ENCODE measurements around the gene ABI1. TPM values are rescaled to one million over a fixed set of nuclear protein-coding genes. Genes with fewer than 3 reads are reported as not detected.

Gene ABI1
- total RNA-seq (2012; rRNA removed) (60.8 and 71.3 TPM in 2 replicates), polyA plus RNA-seq (2012; rRNA removed) (47.8 and 49.6 TPM in 2 replicates), Bru-seq, nascent RNA (percentile 81 among the genes with signal in this experiment), BruChase-seq, experiment 1, labeled RNA remaining after a 6-hour chase (percentile 76 among the genes with signal in this experiment), BruChase-seq, experiment 2, labeled RNA remaining after a 2-hour chase (percentile 81 among the genes with signal in this experiment)
- 18.0 and 18.8 TPM in 2 replicates for polyA plus RNA-seq (2012; cell fraction: cytosol; rRNA removed)
- 9.3 and 44.0 TPM in 2 replicates for polyA plus RNA-seq (2012; cell fraction: nucleus; rRNA removed; ENCODE audit: low replicate concordance)
- long read RNA-seq, transcript ABI1-208 (10 exons, 3,515 nt) = minor isoform, 9 of 42 reads
- long read RNA-seq, transcript ABI1-205 (10 exons, 3,516 nt) = major isoform, 15 of 42 reads
- long read RNA-seq, partial matches to known transcripts = 5 of 42 reads
- long read RNA-seq, other reads (novel, unspliced or antisense) = 9 of 42 reads

DNA sequence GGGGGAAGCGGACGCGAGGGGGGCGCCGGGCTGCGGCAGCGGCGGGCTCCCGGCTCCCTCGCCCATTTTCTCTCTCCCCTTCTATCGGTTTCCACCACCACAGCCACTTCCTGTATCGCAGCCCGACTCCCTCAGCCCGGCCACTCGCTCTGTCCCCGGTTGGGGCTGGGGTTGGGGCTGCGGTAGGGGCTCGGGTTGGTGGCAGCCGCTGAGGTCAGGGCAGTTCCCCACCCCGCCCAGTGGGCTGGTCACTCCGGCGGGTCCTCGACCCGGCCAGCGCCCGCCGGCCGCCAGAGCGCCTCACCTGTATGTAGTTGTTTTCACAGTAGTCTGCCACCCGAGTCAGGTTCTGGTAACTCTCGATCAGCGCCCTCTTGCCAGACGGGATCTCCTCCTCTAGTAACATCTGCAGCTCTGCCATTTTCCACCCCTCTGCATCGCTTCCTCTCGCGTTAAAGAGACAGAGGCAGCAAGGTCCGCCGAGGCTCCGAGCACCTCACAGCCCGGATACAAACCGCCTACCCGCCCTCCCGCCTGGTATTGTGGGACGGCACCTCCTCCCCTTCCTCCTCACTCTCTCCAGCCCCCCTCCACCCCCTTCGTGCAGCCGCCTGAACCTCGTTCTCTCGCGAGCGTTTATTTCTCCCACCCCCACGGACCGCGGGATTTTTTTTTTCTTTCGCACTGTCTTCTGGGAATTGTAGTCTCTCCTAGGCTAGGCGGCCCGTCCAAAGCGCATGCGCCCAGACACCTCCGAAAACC lies at the start of gene ABI1:
ABI1 (minus strand) TSS at position 516 of the 762 bp plus-strand sequence; CDS start at position 421, 95 bp downstream.
- Histone ChIP-seq H3K9me1 (ENCODE audit: insufficient read depth, low read length) (peaks cover 8% of the 10 kb centered on the region; the same call in 1 of the 2 replicates), H2AK9ac (replicated peaks; ENCODE audit: low read depth, low read length, poor library complexity) (peak within 1 kb of the TSS; percentile 92), H2BK15ac (ENCODE audit: low read depth, low read length) (peak within 1 kb of the TSS; percentile 58; the same call in 1 of the 3 replicates), H3K79me1 (ENCODE audit: low read depth in 1 of 2, low read length in 2 of 2) (peaks cover 0 to 19% of the 10 kb centered on the region in 2 experiments; a peak in 2 of 4 replicates), H3K4ac (ENCODE audit: low read depth, low read length) (peak within 1 kb of the TSS; percentile 90), H4K91ac (ENCODE audit: insufficient read depth, low read depth, low read length) (peak within 1 kb of the TSS; percentile 67), H3K23ac (ENCODE audit: low read depth, low read length) (peak within 1 kb of the TSS; percentile 93), H3K4me3 (ENCODE audit: insufficient read depth, low read depth, low read length) (peak within 1 kb of the TSS; percentile 86), H3K27ac (ENCODE audit: insufficient read depth, low read length) (peak within 1 kb of the TSS; percentile 83), H4K8ac (ENCODE audit: low read depth in 2 of 2, low read length in 2 of 2) (peak within 1 kb of the TSS in 1 of 2 experiments; percentile 68; a peak in 2 of 4 replicates), H2BK5ac (ENCODE audit: low read depth, low read length, poor library complexity, severe bottlenecking) (peak within 1 kb of the TSS; percentile 80), H2BK120ac (ENCODE audit: low read depth, low read length) (peak within 1 kb of the TSS; percentile 74; the same call in 1 of the 2 replicates), H3K9ac (ENCODE audit: low read depth, low read length) (peak within 1 kb of the TSS; percentile 84), H2BK20ac (ENCODE audit: low read depth, low read length) (0 out of 2 replicates have a peak within 1 kb of the TSS, but pooled peaks have one; percentile 39), H3K56ac (ENCODE audit: extremely low read depth, insufficient read depth, low read length) (peak within 1 kb of the TSS; percentile 92), H3K4me1 (ENCODE audit: control insufficient read depth, insufficient read depth, low read length) (0 out of 2 replicates have a peak, but pooled peaks cover 2% of the 10 kb centered on the region), H3K18ac (ENCODE audit: low read depth, low read length) (peak within 1 kb of the TSS; percentile 72), H2AK5ac (ENCODE audit: low read depth, low read length) (peak within 1 kb of the TSS; percentile 91; the same call in 1 of the 2 replicates), H3K4me2 (ENCODE audit: low read depth, low read length) (peak within 1 kb of the TSS; percentile 71), H3K27me3 (ENCODE audit: control insufficient read depth, insufficient read depth, low read length) (peaks cover 5% of the 10 kb centered on the region), H4K20me1 (ENCODE audit: insufficient read depth, low read length) (peaks cover 29% of the 10 kb centered on the region; the same call in 1 of the 2 replicates), H2AFZ (replicated peaks; ENCODE audit: low read length, poor library complexity) (peak within 1 kb of the TSS; percentile 98), H4K5ac (ENCODE audit: low read depth, low read length) (peak within 1 kb of the TSS; percentile 36), H3K36me3 (ENCODE audit: control insufficient read depth, insufficient read depth, low read length) (no peaks in the 10 kb centered on the region), H3K9me3 (ENCODE audit: control insufficient read depth, insufficient read depth, low read length) (no peaks in the 10 kb centered on the region), H3K14ac (replicated peaks; ENCODE audit: low read depth, low read length) (peak within 1 kb of the TSS; percentile 79)
- TF ChIP-seq RCOR1 (IDR thresholded peaks at IDR 0.05; ENCODE audit: insufficient replicate concordance, low read length) (no peak), POLR2A (IDR thresholded peaks at IDR 0.05; ENCODE audit: low read depth, low read length) (peak; percentile 86), MAZ (IDR thresholded peaks at IDR 0.05; ENCODE audit: borderline replicate concordance, low read depth, low read length) (peak; percentile 98), NFE2L2 (IDR thresholded peaks at IDR 0.05; ENCODE audit: low read depth, low read length) (no peak), FOS (IDR thresholded peaks at IDR 0.05; ENCODE audit: low read depth, low read length) (no peak), MXI1 (IDR thresholded peaks at IDR 0.05; ENCODE audit: borderline replicate concordance, low read depth, low read length) (peak; percentile 59; the same call in 1 of the 2 replicates), BHLHE40 (IDR thresholded peaks at IDR 0.05; ENCODE audit: low read depth, low read length) (0 out of 2 replicates have a peak, but pooled peaks have one; percentile 2), CHD1 (IDR thresholded peaks at IDR 0.05; ENCODE audit: low read depth, low read length) (no peak)
- ATAC-seq (ENCODE audit: low read depth) (peak; percentile 92), DNase-seq (peak; percentile 98)
- in situ Hi-C loops (cut with MboI; ENCODE audit: low sequenced_read_pairs) = no loop called here
- intact Hi-C loops (cut with micrococcal nuclease) = loop anchor here (1.0 to 5.0 kb wide), 2 partner anchors 20 to 113 kb away; no protein-coding TSS in a partner anchor
- no TSS peak for BruUV-seq (replicated peaks)
- POLR2A ChIA-PET (ENCODE audit: unreplicated experiment) = no interaction called here
- CTCF ChIA-PET = interaction anchor here (0.5 to 1.9 kb wide), 6 partner anchors 10 to 356 kb away, joined by 3 to 11 read pairs (median 4); no protein-coding TSS in a partner anchor
- dilution Hi-C loops (cut with HindIII; ENCODE audit: low sequenced_read_pairs, unreplicated experiment) = no loop called here
- 0% methylated on average over 13 of the region's 59 CpGs; no CpG with 5 or more reads in 1 of the 2 experiments for WGBS, 2 experiments (ENCODE audit: extremely low coverage in 2 of 2, insufficient read length in 1 of 2)
